ENCODE data around the gene CHRNB1.

The CHRNB1 gene

GRCh38 chr17:7486181-7486580 is 41.3 kb downstream of the CHRNB1 start:
- no peak for DNase-seq

- no peak for DNase-seq
Observed at GRCh38 chr17:7490144-7490543, 45.3 kb downstream of the CHRNB1 start.

- no peak for DNase-seq
Observed at GRCh38 chr17:7491583-7491982, 46.7 kb downstream of the CHRNB1 start.

- DNase-seq = no peak
Observed at GRCh38 chr17:7493941-7494340, 49.1 kb downstream of the CHRNB1 start.

GRCh38 chr17:7495906-7496434 is 51.1 kb downstream of the CHRNB1 start:
- DNase-seq = no peak

- no peak for DNase-seq
Observed at GRCh38 chr17:7496470-7497183, 51.8 kb downstream of the CHRNB1 start.

- no peak for DNase-seq
Observed at GRCh38 chr17:7497228-7497627, 52.4 kb downstream of the CHRNB1 start.

GRCh38 chr17:7497636-7498035 is 52.8 kb downstream of the CHRNB1 start:
- DNase-seq = no peak

GRCh38 chr17:7499161-7499560 is 54.3 kb downstream of the CHRNB1 start:
- DNase-seq = no peak

- DNase-seq = no peak
Observed at GRCh38 chr17:7501729-7502128, 56.9 kb downstream of the CHRNB1 start.

GRCh38 chr17:7502171-7502847 is 57.4 kb downstream of the CHRNB1 start:
- no peak for DNase-seq

GRCh38 chr17:7502987-7503386 is 58.1 kb downstream of the CHRNB1 start:
- no peak for DNase-seq

GRCh38 chr17:7503521-7503920 is 58.7 kb downstream of the CHRNB1 start:
- no peak for DNase-seq

Data from fibroblast of skin of right quadriceps (primary cell).